ENCODE measurements around the gene TMPRSS12.

DNA sequence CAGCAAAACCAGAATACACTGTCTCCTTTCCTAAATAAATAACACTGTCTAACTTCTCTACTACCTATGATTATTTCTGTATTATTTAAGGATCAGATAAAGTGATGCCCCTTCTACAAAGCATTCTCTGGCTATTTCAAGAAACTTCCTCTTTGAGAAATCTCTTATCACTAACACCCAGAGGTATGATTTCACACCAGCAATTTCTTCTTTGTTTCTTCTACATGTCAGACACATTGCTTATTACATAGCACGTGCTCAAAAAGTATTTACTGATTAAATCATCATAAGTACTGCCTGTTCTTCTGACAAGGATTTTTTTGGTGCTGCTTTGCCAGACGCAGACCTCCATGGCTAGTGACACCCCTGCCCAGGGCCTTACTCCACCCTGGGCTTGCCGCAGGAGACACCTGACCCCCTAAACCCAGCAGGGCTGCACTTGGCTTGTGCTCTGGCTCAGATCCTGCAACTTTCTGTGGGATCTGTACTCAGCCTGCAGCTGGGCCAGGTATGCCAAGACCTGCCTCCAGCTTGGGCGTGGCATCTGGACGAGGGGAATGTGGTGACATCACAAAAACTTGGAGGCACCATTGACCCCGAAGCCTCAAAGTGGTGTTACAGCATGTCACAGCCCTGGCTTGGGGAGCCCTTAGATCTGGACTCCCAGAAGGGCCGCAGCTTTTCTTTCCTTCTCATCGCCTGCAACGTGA lies 94.2 kb downstream of the TMPRSS12 start:
- TF ChIP-seq POLR2AphosphoS5 (IDR thresholded peaks at IDR 0.05) (no peak), POLR2A (IDR thresholded peaks at IDR 0.05) (no peak), EP300 (IDR thresholded peaks at IDR 0.05) (no peak)
- TF ChIP-seq, protein P1, sequence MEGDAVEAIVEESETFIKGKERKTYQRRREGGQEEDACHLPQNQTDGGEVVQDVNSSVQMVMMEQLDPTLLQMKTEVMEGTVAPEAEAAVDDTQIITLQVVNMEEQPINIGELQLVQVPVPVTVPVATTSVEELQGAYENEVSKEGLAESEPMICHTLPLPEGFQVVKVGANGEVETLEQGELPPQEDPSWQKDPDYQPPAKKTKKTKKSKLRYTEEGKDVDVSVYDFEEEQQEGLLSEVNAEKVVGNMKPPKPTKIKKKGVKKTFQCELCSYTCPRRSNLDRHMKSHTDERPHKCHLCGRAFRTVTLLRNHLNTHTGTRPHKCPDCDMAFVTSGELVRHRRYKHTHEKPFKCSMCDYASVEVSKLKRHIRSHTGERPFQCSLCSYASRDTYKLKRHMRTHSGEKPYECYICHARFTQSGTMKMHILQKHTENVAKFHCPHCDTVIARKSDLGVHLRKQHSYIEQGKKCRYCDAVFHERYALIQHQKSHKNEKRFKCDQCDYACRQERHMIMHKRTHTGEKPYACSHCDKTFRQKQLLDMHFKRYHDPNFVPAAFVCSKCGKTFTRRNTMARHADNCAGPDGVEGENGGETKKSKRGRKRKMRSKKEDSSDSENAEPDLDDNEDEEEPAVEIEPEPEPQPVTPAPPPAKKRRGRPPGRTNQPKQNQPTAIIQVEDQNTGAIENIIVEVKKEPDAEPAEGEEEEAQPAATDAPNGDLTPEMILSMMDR (IDR thresholded peaks at IDR 0.05) = no peak
